Upper lobe of left lung (tissue), 4 donors: ENCODE measurements around the gene SGCD.

Experiments used
- POLR2A ChIP-seq, 4 donors: fragments of 450-650 bp; IDR thresholded peaks; one replicate each; pipeline ENCODE4 v1.5.1; 2016 to 2017; ENCODE audit warnings: antibody characterized with exemption in 4 of 4, mild to moderate bottlenecking in 2 of 4
- POLR2AphosphoS5 ChIP-seq, 2 donors: sonication (generic); formaldehyde crosslinking; IDR thresholded peaks; one replicate each; pipeline ENCODE4 v1.5.1; 2017; ENCODE audit warnings: antibody characterized with exemption in 2 of 2
- TF ChIP-seq, protein P1 (sequence below), 6 experiments: fragments of 450-650 bp in 4 of 6; fragments of 200-600 bp in 2 of 6; sonication (generic) in 2 of 6; IDR thresholded peaks; one replicate each; pipeline ENCODE4 v1.5.1; 2016 to 2019; ENCODE audit warnings: antibody characterized with exemption in 6 of 6

DNA sequence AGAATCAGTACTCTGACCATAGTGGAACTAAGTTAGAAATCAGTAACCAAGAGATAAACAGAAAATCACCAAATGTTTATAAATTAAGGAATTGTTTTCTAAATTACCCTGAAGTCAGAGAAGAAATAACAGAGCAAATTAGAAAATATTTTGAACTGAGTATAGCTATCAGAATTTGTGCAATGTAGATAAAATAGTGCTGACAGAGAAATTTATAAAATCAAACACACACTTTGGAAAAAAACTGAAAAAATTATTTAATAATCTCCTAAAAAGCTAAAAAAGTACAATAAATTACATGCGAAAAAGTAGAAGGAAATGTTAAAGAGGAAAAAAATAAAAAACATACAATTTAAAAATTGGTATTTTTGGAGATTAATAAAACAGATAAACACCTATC, 486.0 kb downstream of the SGCD start:
- TF ChIP-seq POLR2A (IDR thresholded peaks at IDR 0.05): no peak
- no peak for TF ChIP-seq POLR2AphosphoS5 (IDR thresholded peaks at IDR 0.05)
- TF ChIP-seq, protein P1, sequence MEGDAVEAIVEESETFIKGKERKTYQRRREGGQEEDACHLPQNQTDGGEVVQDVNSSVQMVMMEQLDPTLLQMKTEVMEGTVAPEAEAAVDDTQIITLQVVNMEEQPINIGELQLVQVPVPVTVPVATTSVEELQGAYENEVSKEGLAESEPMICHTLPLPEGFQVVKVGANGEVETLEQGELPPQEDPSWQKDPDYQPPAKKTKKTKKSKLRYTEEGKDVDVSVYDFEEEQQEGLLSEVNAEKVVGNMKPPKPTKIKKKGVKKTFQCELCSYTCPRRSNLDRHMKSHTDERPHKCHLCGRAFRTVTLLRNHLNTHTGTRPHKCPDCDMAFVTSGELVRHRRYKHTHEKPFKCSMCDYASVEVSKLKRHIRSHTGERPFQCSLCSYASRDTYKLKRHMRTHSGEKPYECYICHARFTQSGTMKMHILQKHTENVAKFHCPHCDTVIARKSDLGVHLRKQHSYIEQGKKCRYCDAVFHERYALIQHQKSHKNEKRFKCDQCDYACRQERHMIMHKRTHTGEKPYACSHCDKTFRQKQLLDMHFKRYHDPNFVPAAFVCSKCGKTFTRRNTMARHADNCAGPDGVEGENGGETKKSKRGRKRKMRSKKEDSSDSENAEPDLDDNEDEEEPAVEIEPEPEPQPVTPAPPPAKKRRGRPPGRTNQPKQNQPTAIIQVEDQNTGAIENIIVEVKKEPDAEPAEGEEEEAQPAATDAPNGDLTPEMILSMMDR (IDR thresholded peaks at IDR 0.05): no peak
